Astrocyte of the cerebellum (primary cell): Measurements from ENCODE around the gene ARHGAP8.
"Not testable (repeated sequence)": the region's sequence is repeated elsewhere in the genome, so short reads cannot be mapped to it uniquely, and the experiment has no call there.

ENCODE experiments used
- DNase-seq: peaks from one replicate; pipeline ENCODE4 v3.0.0-alpha.2; 2011; ENCODE audit warnings: low read depth
- H3K4me3 ChIP-seq: 2 replicates; pipeline ENCODE4 v1.5.1; 2011; ENCODE audit warnings: mild to moderate bottlenecking, low read depth, low read length, moderate library complexity
- CTCF ChIP-seq: IDR thresholded peaks from 2 replicates; pipeline ENCODE4 v1.5.1; 2012; ENCODE audit warnings: low read length, low read depth, moderate library complexity, mild to moderate bottlenecking; ENCODE audit errors: missing control alignments
- in situ Hi-C: cut with HindIII; loops from 2 replicates; pipeline ENCODE4 v1.10.0; 2017; ENCODE audit warnings: low sequenced_read_pairs

ARHGAP8 gene

GRCh38 chr22:44855855-44856254, 103.5 kb downstream of the ARHGAP8 start:
- DNase-seq = no peak
- in situ Hi-C loops = no loop called here
- H3K4me3 ChIP-seq = no peak overlapping the region
- no peak for TF ChIP-seq CTCF

- DNase-seq, H3K4me3 ChIP-seq, in situ Hi-C loops: not testable (repeated sequence)
Measured at GRCh38 chr22:44858819-44859218, 106.4 kb downstream of the ARHGAP8 start.

GRCh38 chr22:44859641-44860040, 107.3 kb downstream of the ARHGAP8 start:
- no peak for TF ChIP-seq CTCF
- in situ Hi-C loops = no loop called here
- H3K4me3 ChIP-seq = no peak overlapping the region
- DNase-seq = no peak

DNA sequence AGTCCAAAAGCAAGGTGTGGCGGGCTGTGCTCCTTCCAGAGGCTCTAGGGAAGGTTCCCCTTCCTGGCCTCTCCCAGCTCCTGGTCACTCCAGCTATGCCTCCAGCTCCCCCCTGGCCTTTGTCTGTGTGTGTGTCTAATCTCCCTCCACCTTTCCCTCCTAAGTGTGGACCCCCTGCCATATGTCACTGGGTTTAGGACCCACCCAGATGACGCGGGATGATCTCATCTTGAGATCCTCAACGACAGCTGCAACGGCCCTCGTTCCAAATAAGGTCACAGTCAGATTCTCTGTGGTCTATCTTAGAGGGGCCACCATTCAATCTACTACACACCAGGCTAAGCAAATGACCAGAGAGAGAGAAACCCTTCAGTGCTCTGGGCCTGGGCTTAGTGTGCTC, 107.9 kb downstream of the ARHGAP8 start:
- TF ChIP-seq CTCF = no peak
- in situ Hi-C loops = no loop called here
- H3K4me3 ChIP-seq = no peak overlapping the region
- no peak for DNase-seq

DNA sequence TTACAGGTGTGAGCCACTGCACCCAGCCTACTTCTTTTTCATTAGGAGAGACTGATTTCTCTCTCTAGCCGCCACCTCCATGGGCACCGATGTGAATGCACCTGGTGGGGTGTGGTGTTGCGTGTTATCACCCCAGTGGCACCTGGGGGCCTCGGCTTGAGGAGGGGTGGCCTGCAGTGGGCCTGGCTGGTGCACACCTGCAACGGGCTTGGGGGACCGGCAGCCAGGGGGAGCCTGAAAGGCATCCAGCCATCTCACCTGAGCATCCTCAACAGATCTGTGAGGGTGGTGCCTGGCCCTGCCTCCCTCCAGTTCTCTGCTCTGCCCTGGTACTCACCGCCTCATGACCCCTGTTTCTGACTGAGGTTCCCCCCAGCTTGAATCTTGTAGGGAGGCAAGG, 108.9 kb downstream of the ARHGAP8 start:
- no peak for TF ChIP-seq CTCF
- no peak overlapping the region for H3K4me3 ChIP-seq
- in situ Hi-C loops = no loop called here
- DNase-seq = no peak

DNA sequence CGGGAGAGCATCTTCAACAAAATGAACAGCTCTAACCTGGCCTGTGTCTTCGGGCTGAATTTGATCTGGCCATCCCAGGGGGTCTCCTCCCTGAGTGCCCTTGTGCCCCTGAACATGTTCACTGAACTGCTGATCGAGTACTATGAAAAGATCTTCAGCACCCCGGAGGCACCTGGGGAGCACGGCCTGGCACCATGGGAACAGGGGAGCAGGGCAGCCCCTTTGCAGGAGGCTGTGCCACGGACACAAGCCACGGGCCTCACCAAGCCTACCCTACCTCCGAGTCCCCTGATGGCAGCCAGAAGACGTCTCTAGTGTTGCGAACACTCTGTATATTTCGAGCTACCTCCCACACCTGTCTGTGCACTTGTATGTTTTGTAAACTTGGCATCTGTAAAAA, 109.9 kb downstream of the ARHGAP8 start:
- H3K4me3 ChIP-seq = no peak overlapping the region
- no peak for DNase-seq
- no peak for TF ChIP-seq CTCF
- in situ Hi-C loops = no loop called here

DNA sequence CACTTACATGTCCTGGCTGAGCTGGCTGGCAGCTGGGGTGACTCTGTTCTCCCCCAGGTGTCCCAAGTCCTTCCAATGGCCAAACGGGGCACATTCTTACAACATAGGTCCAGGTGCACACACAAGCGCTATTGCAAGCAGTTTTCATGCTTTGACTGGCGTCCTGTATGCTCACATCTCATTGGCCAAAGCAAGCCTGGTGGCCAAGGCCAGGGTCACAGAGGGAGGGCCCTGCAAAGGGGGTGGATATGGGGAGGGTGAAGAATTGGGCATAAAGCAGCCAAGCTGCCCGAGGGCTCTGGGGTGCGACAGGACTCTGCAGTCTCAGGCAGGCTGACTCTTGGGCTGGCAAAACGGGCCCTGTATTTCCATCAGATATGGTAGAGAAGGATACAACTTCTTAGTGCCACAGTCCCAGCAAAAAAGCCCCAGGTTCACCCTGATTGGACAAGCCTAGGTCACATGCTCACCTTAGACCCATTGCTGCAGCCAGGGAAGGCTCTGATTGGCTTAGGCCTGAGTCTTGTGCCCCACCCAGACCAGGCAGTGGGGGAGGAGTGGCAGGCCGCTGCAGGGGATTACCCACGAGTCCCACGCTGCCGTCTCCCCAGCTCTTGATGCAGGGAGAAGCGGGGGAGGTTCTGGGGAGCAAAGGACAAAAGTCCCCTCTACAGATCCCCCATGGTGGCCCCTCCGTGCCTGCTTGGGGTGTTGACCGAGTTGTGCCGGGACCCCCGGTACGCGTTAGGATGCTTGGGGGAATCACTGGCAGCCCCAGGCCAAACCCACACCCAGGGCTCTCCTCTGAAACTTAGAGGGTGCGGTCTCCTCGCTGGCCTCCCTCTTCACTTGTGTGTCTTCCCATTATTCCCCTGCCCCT, 110.8 kb downstream of the ARHGAP8 start:
- no peak for TF ChIP-seq CTCF

More for the DNA sequence above, 110.8 kb downstream of the ARHGAP8 start:
- H3K4me3 ChIP-seq = no peak overlapping the region
- in situ Hi-C loops = no loop called here
- DNase-seq = no peak
